MM.1S (cell line): Measurements from ENCODE around the gene RPL18.
A peak's percentile ranks its signal among the peaks of the same experiment; 100 is the strongest.

Source experiments
- DNase-seq: peaks from one replicate; pipeline ENCODE4 v3.0.0-alpha.2; 2015
- H2AFZ ChIP-seq: fragments of 300-600 bp; sonication (generic); 2 replicates; pipeline ENCODE4 v1.6.0; 2016; ENCODE audit warnings: antibody characterized with exemption, low read length
- H3F3A ChIP-seq: fragments of 300-600 bp; sonication (generic); 2 replicates; pipeline ENCODE4 v1.6.1; 2016; ENCODE audit warnings: mild to moderate bottlenecking, antibody characterized with exemption, low read length, moderate library complexity, mixed read lengths; ENCODE audit not compliant: insufficient read depth
- H3K27ac ChIP-seq: fragments of 300-600 bp; sonication (generic); 2 replicates; pipeline ENCODE4 v1.5.1; 2016; ENCODE audit warnings: mild to moderate bottlenecking, low read length
- H3K27me3 ChIP-seq: fragments of 300-600 bp; sonication (generic); replicated peaks from 2 replicates; pipeline ENCODE4 v1.6.0; 2016; ENCODE audit warnings: low read length; ENCODE audit not compliant: insufficient read depth
- H3K36me3 ChIP-seq: fragments of 300-600 bp; sonication (generic); replicated peaks from 2 replicates; pipeline ENCODE4 v1.6.1; 2016; ENCODE audit warnings: mild to moderate bottlenecking, low read length, mixed read lengths; ENCODE audit not compliant: insufficient read depth
- H3K4me1 ChIP-seq: fragments of 300-600 bp; sonication (generic); 2 replicates; pipeline ENCODE4 v1.6.1; 2016; ENCODE audit warnings: low read length, mixed read lengths
- H3K4me2 ChIP-seq: fragments of 300-600 bp; sonication (generic); 2 replicates; pipeline ENCODE4 v1.6.0; 2016; ENCODE audit warnings: low read depth, low read length
- H3K4me3 ChIP-seq: fragments of 300-600 bp; sonication (generic); 2 replicates; pipeline ENCODE4 v1.5.1; 2016; ENCODE audit warnings: low read length, mixed read lengths
- H3K79me2 ChIP-seq: fragments of 300-600 bp; sonication (generic); 2 replicates; pipeline ENCODE4 v1.6.1; 2016; ENCODE audit warnings: mixed run types, low read length, mixed read lengths
- H3K9ac ChIP-seq: fragments of 300-600 bp; sonication (generic); 2 replicates; pipeline ENCODE4 v1.6.1; 2016; ENCODE audit warnings: low read length, mixed read lengths
- H3K9me2 ChIP-seq: fragments of 300-600 bp; sonication (generic); replicated peaks from 2 replicates; pipeline ENCODE4 v1.6.1; 2016; ENCODE audit warnings: mild to moderate bottlenecking, low read length, mixed read lengths; ENCODE audit not compliant: insufficient read depth
- H3K9me3 ChIP-seq: fragments of 300-600 bp; sonication (generic); replicated peaks from 2 replicates; pipeline ENCODE4 v1.6.1; 2016; ENCODE audit warnings: mild to moderate bottlenecking, low read length, mixed read lengths; ENCODE audit not compliant: insufficient read depth
- H4K20me1 ChIP-seq: fragments of 300-600 bp; sonication (generic); 2 replicates; pipeline ENCODE4 v1.6.1; 2016; ENCODE audit warnings: mild to moderate bottlenecking, low read length, moderate library complexity, mixed read lengths; ENCODE audit not compliant: insufficient read depth
- CTCF ChIP-seq: fragments of 300-600 bp; sonication (generic); IDR thresholded peaks from 2 replicates; pipeline ENCODE4 v1.5.1; 2016; ENCODE audit warnings: antibody characterized with exemption, low read length, mixed read lengths
- EZH2 ChIP-seq: fragments of 300-600 bp; sonication (generic); optimal IDR thresholded peaks from 2 replicates; pipeline ENCODE3; 2017; ENCODE audit warnings: low read depth, mild to moderate bottlenecking, antibody characterized with exemption, low read length, mixed read lengths
- EZH2phosphoT487 ChIP-seq: fragments of 300-600 bp; sonication (generic); IDR thresholded peaks from 2 replicates; pipeline ENCODE4 v1.6.1; 2018; ENCODE audit warnings: antibody characterized with exemption, low read length

The RPL18 gene

GRCh38 chr19:48661711-48662090 is 42.7 kb upstream of the RPL18 start:
- H3K27me3 ChIP-seq: peaks cover 38% of the 10 kb centered on the region
- no peak overlapping the region for H3K9ac ChIP-seq
- no peak overlapping the region for H2AFZ ChIP-seq
- no peaks in the 10 kb centered on the region for H3K36me3 ChIP-seq
- H3K4me2 ChIP-seq: no peak overlapping the region
- no peak overlapping the region for H3K4me3 ChIP-seq
- peaks cover 4% of the 10 kb centered on the region for H3K4me1 ChIP-seq
- no peak for DNase-seq
- H3F3A ChIP-seq: no peaks in the 10 kb centered on the region
- no peaks in the 10 kb centered on the region for H4K20me1 ChIP-seq
- H3K9me2 ChIP-seq: no peaks in the 10 kb centered on the region
- H3K79me2 ChIP-seq: no peaks in the 10 kb centered on the region
- TF ChIP-seq CTCF (no peak), EZH2 (no peak), EZH2phosphoT487 (no peak)
- H3K27ac ChIP-seq: no peak overlapping the region
- no peaks in the 10 kb centered on the region for H3K9me3 ChIP-seq

GRCh38 chr19:48660852-48661710 is 42.1 kb upstream of the RPL18 start:
- Histone ChIP-seq H2AFZ (peak overlapping the region; percentile 71), H3F3A (no peaks in the 10 kb centered on the region), H3K27ac (no peak overlapping the region), H3K27me3 (peaks cover 41% of the 10 kb centered on the region), H3K79me2 (no peaks in the 10 kb centered on the region), H3K9me3 (no peaks in the 10 kb centered on the region), H3K4me2 (peak overlapping the region; percentile 63; the same call in 1 of the 2 replicates), H3K36me3 (no peaks in the 10 kb centered on the region), H3K9me2 (no peaks in the 10 kb centered on the region), H3K4me3 (peak overlapping the region; percentile 12; the same call in 1 of the 2 replicates), H4K20me1 (no peaks in the 10 kb centered on the region), H3K9ac (0 out of 2 replicates have a peak overlapping the region, but pooled peaks have one; percentile 11), H3K4me1 (peaks cover 4% of the 10 kb centered on the region)
- TF ChIP-seq EZH2phosphoT487 (no peak), EZH2 (no peak), CTCF (no peak)
- DNase-seq: peak; percentile 93

GRCh38 chr19:48659768-48660167 is 40.8 kb upstream of the RPL18 start:
- DNase-seq: no peak

More at GRCh38 chr19:48659768-48660167, 40.8 kb upstream of the RPL18 start:
- Histone ChIP-seq H3F3A (no peaks in the 10 kb centered on the region), H4K20me1 (no peaks in the 10 kb centered on the region), H3K9ac (no peak overlapping the region), H3K79me2 (no peaks in the 10 kb centered on the region), H3K36me3 (no peaks in the 10 kb centered on the region), H3K4me2 (no peak overlapping the region), H3K27me3 (peaks cover 45% of the 10 kb centered on the region), H3K9me2 (no peaks in the 10 kb centered on the region), H3K9me3 (no peaks in the 10 kb centered on the region), H3K4me1 (peaks cover 4% of the 10 kb centered on the region), H2AFZ (no peak overlapping the region), H3K27ac (no peak overlapping the region), H3K4me3 (no peak overlapping the region)
- TF ChIP-seq CTCF (no peak), EZH2phosphoT487 (no peak), EZH2 (no peak)
